Measurements from ENCODE around the gene WWC1.

- TF ChIP-seq CTCF (IDR thresholded peaks at IDR 0.05; ENCODE audit: poor library complexity) (no peak), EZH2 (IDR thresholded peaks at IDR 0.05; ENCODE audit: borderline replicate concordance) (no peak), EZH2phosphoT487 (IDR thresholded peaks at IDR 0.05; ENCODE audit: low read depth, severe bottlenecking, unreplicated experiment) (no peak)
These were observed 173.2 kb downstream of the WWC1 start for GRCh38 chr5:168464641-168465040.
